Liver (tissue), 3 donors: ENCODE data around the gene PFKP.

Experiments used
- JUND ChIP-seq, 2 donors: IDR thresholded peaks; 2 replicates each; pipeline ENCODE4 v1.6.1; 2016; ENCODE audit warnings: antibody characterized with exemption in 2 of 2
- NR2F2 ChIP-seq: IDR thresholded peaks from 2 replicates; pipeline ENCODE4 v1.6.1; 2016; ENCODE audit warnings: antibody characterized with exemption
- RAD21 ChIP-seq, 2 donors: IDR thresholded peaks; 2 replicates each; pipeline ENCODE4 v1.6.1; 2016; ENCODE audit warnings: antibody characterized with exemption in 2 of 2, mild to moderate bottlenecking in 2 of 2
- TAF1 ChIP-seq: conservative IDR thresholded peaks from 2 replicates; pipeline ENCODE4 v1.6.1; 2016; ENCODE audit warnings: antibody characterized with exemption, mild to moderate bottlenecking
- YY1 ChIP-seq: IDR thresholded peaks from 2 replicates; pipeline ENCODE4 v1.6.1; 2016; ENCODE audit warnings: antibody characterized with exemption, mild to moderate bottlenecking
- TF ChIP-seq, protein P1 (sequence below): fragments of 150-350 bp; IDR thresholded peaks from 2 replicates; pipeline ENCODE4 v1.5.1; 2017; ENCODE audit warnings: improper control_type of control experiment, low read depth, low read length; ENCODE audit not compliant: missing input control
- donor health status: healthy.
- donor health status: healthy.

DNA sequence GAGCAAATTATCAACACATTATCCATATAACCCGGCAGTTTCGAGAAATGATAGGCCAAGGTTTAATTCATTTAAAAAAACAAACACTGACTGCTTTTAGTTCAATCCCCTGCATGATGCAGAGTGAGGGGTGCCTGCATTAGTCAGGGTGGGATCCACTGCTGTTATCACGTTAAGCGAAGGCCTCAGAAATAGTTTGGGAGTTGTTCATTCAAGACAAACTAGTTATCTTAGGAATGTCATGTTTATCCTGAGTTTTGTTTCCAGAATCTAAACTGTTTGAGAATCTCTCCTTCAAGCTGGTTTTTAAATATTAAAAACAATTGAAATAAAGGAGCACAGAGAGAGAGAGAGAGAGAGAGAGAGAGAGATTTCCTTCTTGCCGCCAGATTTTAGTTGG lies 36.6 kb upstream of the PFKP start:
- TF ChIP-seq, protein P1, sequence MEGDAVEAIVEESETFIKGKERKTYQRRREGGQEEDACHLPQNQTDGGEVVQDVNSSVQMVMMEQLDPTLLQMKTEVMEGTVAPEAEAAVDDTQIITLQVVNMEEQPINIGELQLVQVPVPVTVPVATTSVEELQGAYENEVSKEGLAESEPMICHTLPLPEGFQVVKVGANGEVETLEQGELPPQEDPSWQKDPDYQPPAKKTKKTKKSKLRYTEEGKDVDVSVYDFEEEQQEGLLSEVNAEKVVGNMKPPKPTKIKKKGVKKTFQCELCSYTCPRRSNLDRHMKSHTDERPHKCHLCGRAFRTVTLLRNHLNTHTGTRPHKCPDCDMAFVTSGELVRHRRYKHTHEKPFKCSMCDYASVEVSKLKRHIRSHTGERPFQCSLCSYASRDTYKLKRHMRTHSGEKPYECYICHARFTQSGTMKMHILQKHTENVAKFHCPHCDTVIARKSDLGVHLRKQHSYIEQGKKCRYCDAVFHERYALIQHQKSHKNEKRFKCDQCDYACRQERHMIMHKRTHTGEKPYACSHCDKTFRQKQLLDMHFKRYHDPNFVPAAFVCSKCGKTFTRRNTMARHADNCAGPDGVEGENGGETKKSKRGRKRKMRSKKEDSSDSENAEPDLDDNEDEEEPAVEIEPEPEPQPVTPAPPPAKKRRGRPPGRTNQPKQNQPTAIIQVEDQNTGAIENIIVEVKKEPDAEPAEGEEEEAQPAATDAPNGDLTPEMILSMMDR = no peak
- TF ChIP-seq YY1 (no peak), TAF1 (no peak), JUND (IDR thresholded peaks at IDR 0.05) (no peak), NR2F2 (no peak), RAD21 (IDR thresholded peaks at IDR 0.05) (no peak)
